D721Med (cell line): ENCODE measurements around the gene BTNL2.

ENCODE experiments used
- DNase-seq: peaks from one replicate; pipeline ENCODE4 v3.0.0; 2011; ENCODE audit warnings: low spot score; ENCODE audit not compliant: insufficient read length
- FAIRE-seq: peaks from 2 replicates; lab custom pipeline; 2011; peaks lifted over from hg19 to GRCh38; lab: Jason Lieb, UNC
- CTCF ChIP-seq: IDR thresholded peaks from 2 replicates; pipeline ENCODE4 v1.5.1; 2012; ENCODE audit warnings: mild to moderate bottlenecking, control low read depth; ENCODE audit not compliant: insufficient read depth; ENCODE audit errors: missing control alignments

The BTNL2 gene

GRCh38 chr6:32406857-32407256 lies at the start of gene BTNL2:
Gene BTNL2 (minus strand): TSS chr6:32407181. CDS start chr6:32407123, 58 bp downstream.
- TF ChIP-seq CTCF = no peak
- FAIRE-seq = no peak
- DNase-seq = no peak

- no peak for FAIRE-seq
- no peak for DNase-seq
- TF ChIP-seq CTCF = no peak
These were observed 42.2 kb upstream of the BTNL2 start for GRCh38 chr6:32449088-32449736.

- FAIRE-seq = no peak
- no peak for DNase-seq
- TF ChIP-seq CTCF = no peak
These were observed 41.0 kb upstream of the BTNL2 start for GRCh38 chr6:32447932-32448331.

GRCh38 chr6:32445321-32445854 lies 38.4 kb upstream of the BTNL2 start:
- FAIRE-seq (no peak), DNase-seq (no peak)
- no peak for TF ChIP-seq CTCF

GRCh38 chr6:32444433-32444832 lies 37.5 kb upstream of the BTNL2 start:
- FAIRE-seq (no peak), DNase-seq (no peak)
- no peak for TF ChIP-seq CTCF

GRCh38 chr6:32442977-32443552 lies 36.1 kb upstream of the BTNL2 start:
- DNase-seq = no peak
- TF ChIP-seq CTCF = no peak
- FAIRE-seq = no peak

- no peak for TF ChIP-seq CTCF
- DNase-seq (no peak), FAIRE-seq (no peak)
These were observed 35.3 kb upstream of the BTNL2 start for GRCh38 chr6:32442243-32442667.
